GM23338 (cell line): ENCODE measurements around the gene TAF1B. TPM values are rescaled to one million over a fixed set of nuclear protein-coding genes. Genes with fewer than 3 reads are reported as not detected.

ENCODE experiments used
- ATAC-seq: fragments of 200-7000 bp; cut with Tn5 transposase; 3 replicates; pipeline ENCODE4 v1.9.1; 2020
- DNase-seq: peaks from one replicate; pipeline ENCODE4 v3.0.0-alpha.2; 2015; ENCODE audit warnings: low spot score
- H2AFZ ChIP-seq: fragments of 200-600 bp; sonication (generic); 2 replicates; pipeline ENCODE4 v1.8.0; 2016; ENCODE audit warnings: antibody characterized with exemption, mild to moderate bottlenecking, moderate library complexity
- H3F3A ChIP-seq: fragments of 200-600 bp; sonication (generic); replicated peaks from 2 replicates; pipeline ENCODE4 v1.8.0; 2017; ENCODE audit warnings: antibody characterized with exemption, mixed run types, low read depth
- H3K27ac ChIP-seq: fragments of 200-600 bp; sonication (generic); 2 replicates; pipeline ENCODE4 v1.6.1; 2016; ENCODE audit warnings: low read depth
- H3K27me3 ChIP-seq: fragments of 200-600 bp; sonication (generic); 2 replicates; pipeline ENCODE4 v1.8.0; 2016; ENCODE audit warnings: mild to moderate bottlenecking, mixed run types, moderate library complexity; ENCODE audit not compliant: insufficient read depth
- H3K36me3 ChIP-seq: fragments of 200-600 bp; sonication (generic); 2 replicates; pipeline ENCODE4 v1.8.0; 2016; ENCODE audit warnings: mild to moderate bottlenecking; ENCODE audit not compliant: insufficient read depth
- H3K4me1 ChIP-seq: fragments of 200-600 bp; sonication (generic); 2 replicates; pipeline ENCODE4 v1.8.0; 2016; ENCODE audit warnings: mild to moderate bottlenecking, moderate library complexity; ENCODE audit not compliant: insufficient read depth
- H3K4me2 ChIP-seq: fragments of 200-600 bp; sonication (generic); 2 replicates; pipeline ENCODE4 v1.7.1; 2017; ENCODE audit warnings: mixed run types
- H3K4me3 ChIP-seq: fragments of 200-600 bp; sonication (generic); 2 replicates; pipeline ENCODE4 v1.6.1; 2016; ENCODE audit warnings: mixed run types
- H3K79me2 ChIP-seq: fragments of 200-600 bp; sonication (generic); replicated peaks from 2 replicates; pipeline ENCODE4 v1.8.0; 2017; ENCODE audit warnings: mild to moderate bottlenecking; ENCODE audit not compliant: insufficient read depth
- H3K9me2 ChIP-seq: fragments of 200-600 bp; sonication (generic); 2 replicates; pipeline ENCODE4 v1.8.0; 2017; ENCODE audit not compliant: insufficient read depth
- H4K20me1 ChIP-seq: fragments of 200-600 bp; sonication (generic); replicated peaks from 2 replicates; pipeline ENCODE4 v1.8.0; 2017; ENCODE audit warnings: mild to moderate bottlenecking; ENCODE audit not compliant: insufficient read depth
- H3K27ac Mint-ChIP-seq: 2 replicates; pipeline ENCODE4 v1.8.0; 2020; ENCODE audit warnings: inconsistent platforms, mild to moderate bottlenecking, moderate library complexity, mixed read lengths
- H3K27me3 Mint-ChIP-seq: 3 replicates; pipeline ENCODE4 v1.8.0; 2022; ENCODE audit warnings: low read depth, mild to moderate bottlenecking, moderate library complexity, mixed read lengths, inconsistent platforms; ENCODE audit not compliant: insufficient read depth, poor library complexity
- H3K36me3 Mint-ChIP-seq: 3 replicates; pipeline ENCODE4 v1.8.0; 2021; ENCODE audit warnings: low read depth, mild to moderate bottlenecking, inconsistent platforms, moderate library complexity, mixed read lengths
- H3K4me1 Mint-ChIP-seq: 3 replicates; pipeline ENCODE4 v1.8.0; 2020; ENCODE audit warnings: mild to moderate bottlenecking, inconsistent platforms, mixed read lengths
- H3K4me3 Mint-ChIP-seq: 3 replicates; pipeline ENCODE4 v1.8.0; 2021; ENCODE audit warnings: moderate library complexity, mild to moderate bottlenecking, inconsistent platforms, mixed read lengths
- H3K9me3 Mint-ChIP-seq: 3 replicates; pipeline ENCODE4 v1.8.0; 2020; ENCODE audit warnings: moderate library complexity, mild to moderate bottlenecking, inconsistent platforms, mixed read lengths
- CREB1 ChIP-seq: fragments of 250-450 bp; sonication (Bioruptor Pico); IDR thresholded peaks from 2 replicates; pipeline ENCODE4 v1.5.0; 2020; ENCODE audit warnings: low read depth, mild to moderate bottlenecking, moderate library complexity
- EZH2 ChIP-seq: fragments of 200-600 bp; sonication (generic); IDR thresholded peaks from one replicate; pipeline ENCODE4 v1.8.0; 2017; ENCODE audit warnings: antibody characterized with exemption, mild to moderate bottlenecking, low read depth; ENCODE audit not compliant: unreplicated experiment
- NANOG ChIP-seq: IDR thresholded peaks from 2 replicates; pipeline ENCODE4 v1.6.1; 2016; ENCODE audit warnings: antibody characterized with exemption, borderline replicate concordance
- STAT1 ChIP-seq: IDR thresholded peaks from one replicate; pipeline ENCODE4 v1.6.1; 2016; ENCODE audit warnings: antibody characterized with exemption; ENCODE audit not compliant: unreplicated experiment
- ZNF114 ChIP-seq: fragments of 250-450 bp; sonication (Bioruptor Pico); IDR thresholded peaks from 2 replicates; pipeline ENCODE4 v1.5.0; 2020; ENCODE audit warnings: mild to moderate bottlenecking, moderate library complexity
- ZNF331 ChIP-seq: fragments of 250-450 bp; sonication (Bioruptor Pico); IDR thresholded peaks from 2 replicates; pipeline ENCODE4 v1.5.0; 2020; ENCODE audit warnings: low read depth, mild to moderate bottlenecking, moderate library complexity
- polyA plus RNA-seq: library from polyadenylated mRNA; unstranded; fragments of >200 nt; fragmentation: Nextera tagmentation; extraction: Ambion mirVana; gene quantifications from 2 replicates; pipeline ENCODE4 v1.2.1, GENCODE V29; 2016
- total RNA-seq: library from RNA; depleted of rRNA; stranded (reverse); fragments of >200 nt; shearing (Covaris generic); gene quantifications from 2 replicates; pipeline ENCODE4 v1.2.3, GENCODE V29; 2014
- TF ChIP-seq, protein P1 (sequence below), 2 experiments: fragments of 200-600 bp in 1 of 2; sonication (generic) in 1 of 2; conservative IDR thresholded peaks; 2 replicates each; pipeline versions ENCODE4 v1.5.1 to v1.6.1; 2016 to 2017; ENCODE audit warnings: antibody characterized with exemption in 2 of 2, low read depth in 2 of 2, mild to moderate bottlenecking in 2 of 2, moderate library complexity in 1 of 2
- TF ChIP-seq, protein P2 (sequence below): fragments of 250-450 bp; sonication (Bioruptor Pico); IDR thresholded peaks from 2 replicates; pipeline ENCODE4 v1.5.0; 2020; ENCODE audit warnings: mild to moderate bottlenecking, moderate library complexity
- TF ChIP-seq, protein P3 (sequence below): IDR thresholded peaks from one replicate; pipeline ENCODE4 v1.6.1; 2018; ENCODE audit warnings: antibody characterized with exemption; ENCODE audit not compliant: unreplicated experiment

Gene TAF1B
- total and polyA plus RNA-seq, 2 experiments from 2014 or later: 22.2 to 28.9 TPM

DNA sequence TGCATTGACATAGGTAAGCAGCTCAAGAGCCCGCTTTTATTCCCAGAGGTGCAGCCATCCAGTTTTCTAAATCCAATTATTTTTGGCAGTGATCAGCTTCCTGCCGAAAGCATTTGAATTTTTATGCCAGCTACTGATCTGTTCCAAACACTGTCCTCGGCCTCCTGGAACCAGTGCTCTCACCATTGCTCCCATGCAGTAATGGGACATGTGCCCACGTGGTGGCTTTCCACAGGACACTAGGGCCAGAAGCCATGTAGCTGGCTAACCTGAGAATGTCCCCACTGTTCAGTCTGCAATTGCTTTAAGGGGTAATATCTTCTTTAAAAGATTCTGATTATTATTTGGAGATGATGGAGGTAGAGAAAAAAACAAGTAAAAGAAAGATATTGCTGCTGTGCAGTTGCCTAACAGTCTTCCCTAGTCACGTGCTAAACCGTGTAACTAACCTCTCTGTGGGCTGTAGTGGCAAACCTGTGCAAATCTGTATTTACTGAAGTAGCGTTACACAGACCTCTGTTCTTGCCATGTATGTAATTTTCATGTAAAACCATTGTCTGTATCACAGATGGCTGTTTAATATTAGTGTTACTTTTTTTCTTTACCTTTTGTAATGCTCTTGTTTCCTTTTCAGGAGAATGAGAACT, 121.2 kb downstream of the TAF1B start (continued):
- no peak for TF ChIP-seq NANOG
- TF ChIP-seq, protein P1, sequence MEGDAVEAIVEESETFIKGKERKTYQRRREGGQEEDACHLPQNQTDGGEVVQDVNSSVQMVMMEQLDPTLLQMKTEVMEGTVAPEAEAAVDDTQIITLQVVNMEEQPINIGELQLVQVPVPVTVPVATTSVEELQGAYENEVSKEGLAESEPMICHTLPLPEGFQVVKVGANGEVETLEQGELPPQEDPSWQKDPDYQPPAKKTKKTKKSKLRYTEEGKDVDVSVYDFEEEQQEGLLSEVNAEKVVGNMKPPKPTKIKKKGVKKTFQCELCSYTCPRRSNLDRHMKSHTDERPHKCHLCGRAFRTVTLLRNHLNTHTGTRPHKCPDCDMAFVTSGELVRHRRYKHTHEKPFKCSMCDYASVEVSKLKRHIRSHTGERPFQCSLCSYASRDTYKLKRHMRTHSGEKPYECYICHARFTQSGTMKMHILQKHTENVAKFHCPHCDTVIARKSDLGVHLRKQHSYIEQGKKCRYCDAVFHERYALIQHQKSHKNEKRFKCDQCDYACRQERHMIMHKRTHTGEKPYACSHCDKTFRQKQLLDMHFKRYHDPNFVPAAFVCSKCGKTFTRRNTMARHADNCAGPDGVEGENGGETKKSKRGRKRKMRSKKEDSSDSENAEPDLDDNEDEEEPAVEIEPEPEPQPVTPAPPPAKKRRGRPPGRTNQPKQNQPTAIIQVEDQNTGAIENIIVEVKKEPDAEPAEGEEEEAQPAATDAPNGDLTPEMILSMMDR (conservative IDR thresholded peaks at IDR 0.05; ENCODE audit: low read depth in 2 of 2): no peak

DNA sequence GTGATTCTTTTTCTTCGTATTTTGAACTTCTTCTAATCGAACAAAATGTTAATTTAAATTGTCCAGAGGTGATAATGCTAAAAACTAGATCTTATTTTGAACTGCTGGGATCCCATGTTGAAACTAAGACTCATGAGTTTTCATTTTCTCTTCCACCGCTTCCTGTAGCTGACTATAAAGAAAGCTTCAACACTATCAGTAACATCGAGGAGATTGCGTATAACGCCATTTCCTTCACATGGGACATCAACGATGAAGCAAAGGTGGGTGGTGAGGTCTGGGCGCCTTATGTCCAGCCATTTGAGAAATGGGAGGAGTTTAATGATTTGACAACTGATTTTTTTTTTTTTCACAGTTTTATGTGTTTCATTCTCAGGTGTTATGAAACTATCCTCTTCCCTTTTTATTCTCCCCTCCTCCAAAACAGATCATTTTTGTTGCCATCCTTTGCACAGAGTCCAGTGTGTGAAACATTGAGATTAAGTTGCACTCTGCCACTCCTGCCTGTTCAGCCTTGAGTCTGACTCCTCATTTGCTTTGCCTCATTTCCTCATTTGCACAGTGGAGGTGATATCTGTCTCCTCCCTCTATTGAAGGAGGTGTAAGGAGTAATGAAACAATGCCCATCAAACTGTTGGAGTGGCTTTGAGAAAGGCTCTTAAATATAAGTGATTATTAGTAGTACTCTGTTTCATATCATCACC, 122.0 kb downstream of the TAF1B start:
- ATAC-seq: no peak
- H3K9me3 Mint-ChIP-seq: no peaks in the 10 kb centered on the region
- TF ChIP-seq, protein P2, sequence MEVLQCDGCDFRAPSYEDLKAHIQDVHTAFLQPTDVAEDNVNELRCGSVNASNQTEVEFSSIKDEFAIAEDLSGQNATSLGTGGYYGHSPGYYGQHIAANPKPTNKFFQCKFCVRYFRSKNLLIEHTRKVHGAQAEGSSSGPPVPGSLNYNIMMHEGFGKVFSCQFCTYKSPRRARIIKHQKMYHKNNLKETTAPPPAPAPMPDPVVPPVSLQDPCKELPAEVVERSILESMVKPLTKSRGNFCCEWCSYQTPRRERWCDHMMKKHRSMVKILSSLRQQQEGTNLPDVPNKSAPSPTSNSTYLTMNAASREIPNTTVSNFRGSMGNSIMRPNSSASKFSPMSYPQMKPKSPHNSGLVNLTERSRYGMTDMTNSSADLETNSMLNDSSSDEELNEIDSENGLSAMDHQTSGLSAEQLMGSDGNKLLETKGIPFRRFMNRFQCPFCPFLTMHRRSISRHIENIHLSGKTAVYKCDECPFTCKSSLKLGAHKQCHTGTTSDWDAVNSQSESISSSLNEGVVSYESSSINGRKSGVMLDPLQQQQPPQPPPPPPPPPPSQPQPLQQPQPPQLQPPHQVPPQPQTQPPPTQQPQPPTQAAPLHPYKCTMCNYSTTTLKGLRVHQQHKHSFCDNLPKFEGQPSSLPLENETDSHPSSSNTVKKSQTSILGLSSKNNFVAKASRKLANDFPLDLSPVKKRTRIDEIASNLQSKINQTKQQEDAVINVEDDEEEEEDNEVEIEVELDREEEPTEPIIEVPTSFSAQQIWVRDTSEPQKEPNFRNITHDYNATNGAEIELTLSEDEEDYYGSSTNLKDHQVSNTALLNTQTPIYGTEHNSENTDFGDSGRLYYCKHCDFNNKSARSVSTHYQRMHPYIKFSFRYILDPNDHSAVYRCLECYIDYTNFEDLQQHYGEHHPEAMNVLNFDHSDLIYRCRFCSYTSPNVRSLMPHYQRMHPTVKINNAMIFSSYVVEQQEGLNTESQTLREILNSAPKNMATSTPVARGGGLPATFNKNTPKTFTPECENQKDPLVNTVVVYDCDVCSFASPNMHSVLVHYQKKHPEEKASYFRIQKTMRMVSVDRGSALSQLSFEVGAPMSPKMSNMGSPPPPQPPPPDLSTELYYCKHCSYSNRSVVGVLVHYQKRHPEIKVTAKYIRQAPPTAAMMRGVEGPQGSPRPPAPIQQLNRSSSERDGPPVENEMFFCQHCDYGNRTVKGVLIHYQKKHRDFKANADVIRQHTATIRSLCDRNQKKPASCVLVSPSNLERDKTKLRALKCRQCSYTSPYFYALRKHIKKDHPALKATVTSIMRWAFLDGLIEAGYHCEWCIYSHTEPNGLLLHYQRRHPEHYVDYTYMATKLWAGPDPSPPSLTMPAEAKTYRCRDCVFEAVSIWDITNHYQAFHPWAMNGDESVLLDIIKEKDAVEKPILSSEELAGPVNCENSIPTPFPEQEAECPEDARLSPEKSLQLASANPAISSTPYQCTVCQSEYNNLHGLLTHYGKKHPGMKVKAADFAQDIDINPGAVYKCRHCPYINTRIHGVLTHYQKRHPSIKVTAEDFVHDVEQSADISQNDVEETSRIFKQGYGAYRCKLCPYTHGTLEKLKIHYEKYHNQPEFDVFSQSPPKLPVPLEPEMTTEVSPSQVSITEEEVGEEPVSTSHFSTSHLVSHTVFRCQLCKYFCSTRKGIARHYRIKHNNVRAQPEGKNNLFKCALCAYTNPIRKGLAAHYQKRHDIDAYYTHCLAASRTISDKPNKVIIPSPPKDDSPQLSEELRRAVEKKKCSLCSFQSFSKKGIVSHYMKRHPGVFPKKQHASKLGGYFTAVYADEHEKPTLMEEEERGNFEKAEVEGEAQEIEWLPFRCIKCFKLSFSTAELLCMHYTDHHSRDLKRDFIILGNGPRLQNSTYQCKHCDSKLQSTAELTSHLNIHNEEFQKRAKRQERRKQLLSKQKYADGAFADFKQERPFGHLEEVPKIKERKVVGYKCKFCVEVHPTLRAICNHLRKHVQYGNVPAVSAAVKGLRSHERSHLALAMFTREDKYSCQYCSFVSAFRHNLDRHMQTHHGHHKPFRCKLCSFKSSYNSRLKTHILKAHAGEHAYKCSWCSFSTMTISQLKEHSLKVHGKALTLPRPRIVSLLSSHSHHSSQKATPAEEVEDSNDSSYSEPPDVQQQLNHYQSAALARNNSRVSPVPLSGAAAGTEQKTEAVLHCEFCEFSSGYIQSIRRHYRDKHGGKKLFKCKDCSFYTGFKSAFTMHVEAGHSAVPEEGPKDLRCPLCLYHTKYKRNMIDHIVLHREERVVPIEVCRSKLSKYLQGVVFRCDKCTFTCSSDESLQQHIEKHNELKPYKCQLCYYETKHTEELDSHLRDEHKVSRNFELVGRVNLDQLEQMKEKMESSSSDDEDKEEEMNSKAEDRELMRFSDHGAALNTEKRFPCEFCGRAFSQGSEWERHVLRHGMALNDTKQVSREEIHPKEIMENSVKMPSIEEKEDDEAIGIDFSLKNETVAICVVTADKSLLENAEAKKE (CRISPR knock-in tag): no peak
- no peak for TF ChIP-seq ZNF331 (CRISPR knock-in tag)
- TF ChIP-seq NANOG: no peak
- TF ChIP-seq CREB1 (CRISPR knock-in tag): no peak
- TF ChIP-seq EZH2: no peak
- TF ChIP-seq, protein P1 (conservative IDR thresholded peaks at IDR 0.05; ENCODE audit: low read depth in 2 of 2): no peak
- no peak for TF ChIP-seq ZNF114 (CRISPR knock-in tag)
- TF ChIP-seq, protein P3, sequence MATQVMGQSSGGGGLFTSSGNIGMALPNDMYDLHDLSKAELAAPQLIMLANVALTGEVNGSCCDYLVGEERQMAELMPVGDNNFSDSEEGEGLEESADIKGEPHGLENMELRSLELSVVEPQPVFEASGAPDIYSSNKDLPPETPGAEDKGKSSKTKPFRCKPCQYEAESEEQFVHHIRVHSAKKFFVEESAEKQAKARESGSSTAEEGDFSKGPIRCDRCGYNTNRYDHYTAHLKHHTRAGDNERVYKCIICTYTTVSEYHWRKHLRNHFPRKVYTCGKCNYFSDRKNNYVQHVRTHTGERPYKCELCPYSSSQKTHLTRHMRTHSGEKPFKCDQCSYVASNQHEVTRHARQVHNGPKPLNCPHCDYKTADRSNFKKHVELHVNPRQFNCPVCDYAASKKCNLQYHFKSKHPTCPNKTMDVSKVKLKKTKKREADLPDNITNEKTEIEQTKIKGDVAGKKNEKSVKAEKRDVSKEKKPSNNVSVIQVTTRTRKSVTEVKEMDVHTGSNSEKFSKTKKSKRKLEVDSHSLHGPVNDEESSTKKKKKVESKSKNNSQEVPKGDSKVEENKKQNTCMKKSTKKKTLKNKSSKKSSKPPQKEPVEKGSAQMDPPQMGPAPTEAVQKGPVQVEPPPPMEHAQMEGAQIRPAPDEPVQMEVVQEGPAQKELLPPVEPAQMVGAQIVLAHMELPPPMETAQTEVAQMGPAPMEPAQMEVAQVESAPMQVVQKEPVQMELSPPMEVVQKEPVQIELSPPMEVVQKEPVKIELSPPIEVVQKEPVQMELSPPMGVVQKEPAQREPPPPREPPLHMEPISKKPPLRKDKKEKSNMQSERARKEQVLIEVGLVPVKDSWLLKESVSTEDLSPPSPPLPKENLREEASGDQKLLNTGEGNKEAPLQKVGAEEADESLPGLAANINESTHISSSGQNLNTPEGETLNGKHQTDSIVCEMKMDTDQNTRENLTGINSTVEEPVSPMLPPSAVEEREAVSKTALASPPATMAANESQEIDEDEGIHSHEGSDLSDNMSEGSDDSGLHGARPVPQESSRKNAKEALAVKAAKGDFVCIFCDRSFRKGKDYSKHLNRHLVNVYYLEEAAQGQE: no peak
- TF ChIP-seq STAT1: no peak

More for the DNA sequence above, 122.0 kb downstream of the TAF1B start:
- Histone ChIP-seq H3K79me2 (no peaks in the 10 kb centered on the region), H3K4me1 (no peaks in the 10 kb centered on the region), H3K36me3 (no peaks in the 10 kb centered on the region), H3K4me3 (no peak overlapping the region), H3K27ac (no peak overlapping the region), H3K4me2 (no peak overlapping the region), H4K20me1 (no peaks in the 10 kb centered on the region), H2AFZ (no peak overlapping the region), H3K27me3 (no peaks in the 10 kb centered on the region), H3K9me2 (no peaks in the 10 kb centered on the region), H3F3A (no peaks in the 10 kb centered on the region)
- no peak for DNase-seq
- Mint-ChIP-seq H3K27me3 (no peaks in the 10 kb centered on the region), H3K4me1 (no peaks in the 10 kb centered on the region), H3K4me3 (no peak overlapping the region), H3K36me3 (no peaks in the 10 kb centered on the region), H3K27ac (no peak overlapping the region)
